ENCODE results near the gene ADAP1. TPM values are rescaled to one million over a fixed set of nuclear protein-coding genes. Genes with fewer than 3 reads are reported as not detected.

ADAP1 gene
- total RNA-seq, 1 donor from 2014 or later = 0.30 TPM

DNA sequence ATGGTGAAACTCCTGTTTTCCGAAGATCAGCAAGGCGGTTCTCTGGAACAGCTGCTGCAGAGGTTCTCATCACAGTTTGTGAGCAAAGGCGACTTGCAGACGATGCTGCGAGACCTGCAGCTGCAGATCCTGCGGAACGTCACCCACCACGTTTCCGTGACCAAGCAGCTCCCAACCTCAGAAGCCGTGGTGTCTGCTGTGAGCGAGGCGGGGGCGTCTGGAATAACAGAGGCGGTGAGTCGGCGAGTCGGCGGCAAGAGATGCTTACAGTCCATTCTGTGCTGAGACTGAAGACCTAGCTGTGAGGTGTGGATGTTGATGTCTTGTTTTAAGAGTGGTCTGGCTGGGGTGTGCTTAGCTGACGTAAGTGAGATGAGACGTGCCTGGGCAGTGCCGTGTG lies 94.3 kb downstream of the ADAP1 start:
- Histone ChIP-seq H3K9me3 (ENCODE audit: low read depth) (no peaks in the 10 kb centered on the region), H3K27me3 (no peaks in the 10 kb centered on the region), H3F3A (ENCODE audit: low read depth) (peaks cover 21% of the 10 kb centered on the region), H3K4me3 (no peak overlapping the region), H3K27ac (no peak overlapping the region), H3K36me3 (no peaks in the 10 kb centered on the region), H3K4me1 (peaks cover 18% of the 10 kb centered on the region), H3K79me2 (ENCODE audit: low read depth) (no peaks in the 10 kb centered on the region), H3K4me2 (no peak overlapping the region), H4K20me1 (ENCODE audit: low read depth) (peaks cover 15% of the 10 kb centered on the region), H2AFZ (replicated peaks) (no peak overlapping the region), H3K9ac (no peak overlapping the region)
- H3K27ac Mint-ChIP-seq = peak overlapping the region; percentile 42
- peaks cover 42% of the 10 kb centered on the region for H3K36me3 Mint-ChIP-seq
- H3K9me3 Mint-ChIP-seq = no peaks in the 10 kb centered on the region
- no peak for TF ChIP-seq EZH2 (IDR thresholded peaks at IDR 0.05)
- TF ChIP-seq, protein P1, sequence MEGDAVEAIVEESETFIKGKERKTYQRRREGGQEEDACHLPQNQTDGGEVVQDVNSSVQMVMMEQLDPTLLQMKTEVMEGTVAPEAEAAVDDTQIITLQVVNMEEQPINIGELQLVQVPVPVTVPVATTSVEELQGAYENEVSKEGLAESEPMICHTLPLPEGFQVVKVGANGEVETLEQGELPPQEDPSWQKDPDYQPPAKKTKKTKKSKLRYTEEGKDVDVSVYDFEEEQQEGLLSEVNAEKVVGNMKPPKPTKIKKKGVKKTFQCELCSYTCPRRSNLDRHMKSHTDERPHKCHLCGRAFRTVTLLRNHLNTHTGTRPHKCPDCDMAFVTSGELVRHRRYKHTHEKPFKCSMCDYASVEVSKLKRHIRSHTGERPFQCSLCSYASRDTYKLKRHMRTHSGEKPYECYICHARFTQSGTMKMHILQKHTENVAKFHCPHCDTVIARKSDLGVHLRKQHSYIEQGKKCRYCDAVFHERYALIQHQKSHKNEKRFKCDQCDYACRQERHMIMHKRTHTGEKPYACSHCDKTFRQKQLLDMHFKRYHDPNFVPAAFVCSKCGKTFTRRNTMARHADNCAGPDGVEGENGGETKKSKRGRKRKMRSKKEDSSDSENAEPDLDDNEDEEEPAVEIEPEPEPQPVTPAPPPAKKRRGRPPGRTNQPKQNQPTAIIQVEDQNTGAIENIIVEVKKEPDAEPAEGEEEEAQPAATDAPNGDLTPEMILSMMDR (IDR thresholded peaks at IDR 0.05) = no peak
- TF ChIP-seq EZH2phosphoT487 (IDR thresholded peaks at IDR 0.05) = no peak
- DNase-seq (ENCODE audit: low spot score) = no peak
- peaks cover 4% of the 10 kb centered on the region for H3K4me1 Mint-ChIP-seq
- no peak overlapping the region for H3K4me3 Mint-ChIP-seq
- H3K27me3 Mint-ChIP-seq (ENCODE audit: insufficient read depth, low read depth) = peaks cover 5% of the 10 kb centered on the region

DNA sequence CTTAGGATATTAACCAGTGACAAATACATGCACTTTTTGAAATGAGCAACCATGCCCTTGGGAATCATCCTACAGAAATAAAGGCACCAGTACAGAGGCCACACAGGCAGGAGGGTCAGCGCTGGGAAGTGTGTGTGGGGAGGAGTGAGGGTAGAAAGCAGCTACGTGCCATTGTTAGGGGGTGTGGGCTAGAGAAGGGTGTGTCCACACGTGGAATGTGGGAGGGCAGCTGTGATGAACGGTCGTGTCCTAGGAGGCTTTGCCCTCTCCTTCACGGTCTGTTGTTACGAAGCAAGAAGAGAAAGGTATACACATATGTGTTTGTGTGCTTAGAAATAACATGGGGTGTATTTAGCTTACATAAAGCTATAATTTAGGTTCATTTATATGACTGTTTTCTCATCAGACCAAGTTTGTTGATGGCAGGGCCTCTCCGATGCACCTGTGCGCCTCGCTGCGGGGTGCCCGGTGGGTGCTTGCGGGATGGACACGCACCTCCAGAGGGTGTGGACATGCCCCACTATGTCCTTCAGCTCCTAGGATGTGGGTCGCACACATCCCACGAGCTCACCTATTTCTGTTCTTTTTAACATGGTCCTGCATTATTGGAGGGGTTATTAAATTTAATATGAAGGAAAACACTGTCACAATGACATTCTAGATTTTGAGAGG lies 95.0 kb downstream of the ADAP1 start:
- Mint-ChIP-seq H3K27ac (no peak overlapping the region), H3K4me3 (no peak overlapping the region), H3K9me3 (no peaks in the 10 kb centered on the region), H3K27me3 (ENCODE audit: insufficient read depth, low read depth) (peaks cover 5% of the 10 kb centered on the region), H3K36me3 (peaks cover 42% of the 10 kb centered on the region), H3K4me1 (peaks cover 4% of the 10 kb centered on the region)
- H3K36me3 ChIP-seq = no peaks in the 10 kb centered on the region
- H4K20me1 ChIP-seq (ENCODE audit: low read depth) = peaks cover 15% of the 10 kb centered on the region
- no peak overlapping the region for H3K4me3 ChIP-seq
- H3K9me3 ChIP-seq (ENCODE audit: low read depth) = no peaks in the 10 kb centered on the region
- H3K9ac ChIP-seq = no peak overlapping the region
- DNase-seq (ENCODE audit: low spot score) = no peak
- no peak overlapping the region for H3K27ac ChIP-seq
- no peaks in the 10 kb centered on the region for H3K27me3 ChIP-seq
- no peak overlapping the region for H2AFZ ChIP-seq (replicated peaks)
- H3F3A ChIP-seq (ENCODE audit: low read depth) = peaks cover 21% of the 10 kb centered on the region
- H3K79me2 ChIP-seq (ENCODE audit: low read depth) = no peaks in the 10 kb centered on the region
- no peak overlapping the region for H3K4me2 ChIP-seq
- TF ChIP-seq, protein P1 (IDR thresholded peaks at IDR 0.05) = no peak
- TF ChIP-seq EZH2 (IDR thresholded peaks at IDR 0.05) = no peak
- TF ChIP-seq EZH2phosphoT487 (IDR thresholded peaks at IDR 0.05) = no peak
- peaks cover 18% of the 10 kb centered on the region for H3K4me1 ChIP-seq

DNA sequence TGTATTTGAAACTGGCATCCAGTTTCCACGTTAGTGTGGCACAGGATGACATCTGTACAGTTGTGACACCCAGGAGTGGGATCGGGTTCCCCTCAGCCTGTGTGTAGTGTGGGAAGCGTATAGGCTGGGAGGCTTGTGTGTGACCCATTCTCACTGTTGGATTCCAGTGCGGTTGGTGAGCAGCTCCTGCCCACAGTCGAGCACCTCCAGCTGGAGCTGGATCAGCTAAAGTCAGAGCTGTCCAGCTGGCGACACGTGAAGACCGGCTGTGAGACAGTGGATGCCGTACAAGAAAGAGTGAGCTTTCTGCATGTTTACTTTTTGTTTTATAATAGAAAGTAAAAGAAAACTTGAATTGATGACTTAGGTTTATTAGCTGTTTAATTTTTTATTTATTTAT lies 96.8 kb downstream of the ADAP1 start:
- Histone ChIP-seq H3K4me1 (peaks cover 6% of the 10 kb centered on the region), H3K4me3 (no peak overlapping the region), H4K20me1 (ENCODE audit: low read depth) (peaks cover 8% of the 10 kb centered on the region), H3F3A (ENCODE audit: low read depth) (peaks cover 8% of the 10 kb centered on the region), H2AFZ (replicated peaks) (no peak overlapping the region), H3K27ac (no peak overlapping the region), H3K27me3 (no peaks in the 10 kb centered on the region), H3K4me2 (no peak overlapping the region), H3K36me3 (no peaks in the 10 kb centered on the region), H3K9ac (no peak overlapping the region), H3K9me3 (ENCODE audit: low read depth) (no peaks in the 10 kb centered on the region), H3K79me2 (ENCODE audit: low read depth) (no peaks in the 10 kb centered on the region)
- H3K27me3 Mint-ChIP-seq (ENCODE audit: insufficient read depth, low read depth) = peaks cover 4% of the 10 kb centered on the region
- no peak for DNase-seq (ENCODE audit: low spot score)
- TF ChIP-seq EZH2phosphoT487 (IDR thresholded peaks at IDR 0.05) = no peak
- TF ChIP-seq, protein P1 (IDR thresholded peaks at IDR 0.05) = no peak
- TF ChIP-seq EZH2 (IDR thresholded peaks at IDR 0.05) = no peak
- H3K27ac Mint-ChIP-seq = no peak overlapping the region
- H3K36me3 Mint-ChIP-seq = peaks cover 43% of the 10 kb centered on the region
- H3K4me3 Mint-ChIP-seq = no peak overlapping the region
- H3K4me1 Mint-ChIP-seq = peaks cover 4% of the 10 kb centered on the region
- H3K9me3 Mint-ChIP-seq = no peaks in the 10 kb centered on the region
